B cell (primary cell): Measurements from ENCODE around the gene HHATL.

Experiments used
- CTCF ChIP-seq: fragments of 200-600 bp; IDR thresholded peaks from one replicate; pipeline ENCODE4 v1.8.0; 2022; ENCODE audit warnings: antibody characterized with exemption, mild to moderate bottlenecking
- EZH2 ChIP-seq: IDR thresholded peaks from 2 replicates; pipeline ENCODE4 v1.6.1; 2012; ENCODE audit warnings: borderline replicate concordance, low read depth, mild to moderate bottlenecking, moderate library complexity, low read length; ENCODE audit not compliant: insufficient read depth, poor library complexity, severe bottlenecking

GRCh38 chr3:42690191-42690590 lies 12.4 kb downstream of the HHATL start:
- TF ChIP-seq CTCF (no peak), EZH2 (no peak)
